GM19372 (cell line): ENCODE results near the gene GAGE10.
"Not testable (repeated sequence)": the region's sequence is repeated elsewhere in the genome, so short reads cannot be mapped to it uniquely, and the experiment has no call there.

ENCODE experiments used
- ATAC-seq: cut with Tn5 transposase; IDR thresholded peaks from one replicate; pipeline ENCODE4 v1.9.1; 2021; ENCODE audit warnings: mild to moderate bottlenecking, low read depth, moderate library complexity; ENCODE audit not compliant: unreplicated experiment

The GAGE10 gene

DNA sequence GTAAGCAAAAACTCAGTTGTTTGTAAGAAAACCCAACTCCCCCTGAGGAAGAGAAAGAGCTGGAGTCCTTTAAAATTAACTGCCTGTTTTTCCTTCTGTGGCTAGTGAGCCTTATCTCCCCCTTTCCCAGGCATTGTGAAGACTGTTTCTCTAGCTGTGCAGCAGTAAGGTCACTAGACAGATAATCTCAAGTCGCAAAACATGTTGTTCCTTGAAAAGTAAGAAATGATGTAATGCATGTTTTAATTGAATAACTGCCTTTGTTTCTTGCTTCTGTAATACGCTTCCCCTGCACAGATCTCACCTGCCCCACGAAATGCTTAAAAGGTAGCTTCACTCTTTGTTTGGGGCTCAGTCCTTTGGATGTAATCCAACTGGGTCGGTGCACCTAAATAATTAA lies 12.6 kb downstream of the GAGE10 start:
- no peak for ATAC-seq

DNA sequence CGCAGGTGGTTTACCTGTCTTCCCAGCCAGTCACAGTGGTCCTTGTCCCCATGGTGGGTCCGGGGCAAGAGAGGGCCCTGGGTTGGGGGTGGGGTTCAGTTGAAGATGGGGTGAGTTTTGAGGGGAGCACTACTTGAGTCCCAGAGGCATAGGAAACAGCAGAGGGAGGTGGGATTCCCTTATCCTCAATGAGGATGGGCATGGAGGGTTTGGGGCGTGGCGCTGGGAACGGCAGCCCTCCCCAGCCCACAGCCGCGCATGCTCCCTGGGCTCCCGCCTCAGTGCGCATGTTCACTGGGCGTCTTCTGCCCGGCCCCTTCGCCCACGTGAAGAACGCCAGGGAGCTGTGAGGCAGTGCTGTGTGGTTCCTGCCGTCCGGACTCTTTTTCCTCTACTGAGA lies 18.3 kb downstream of the GAGE10 start, which contains the start of gene GAGE12J:
GAGE12J (plus strand) TSS at position 301 of the 400 bp plus-strand sequence. CDS start 1,157 bp downstream, outside the sequence.
- not testable (repeated sequence) for ATAC-seq

GRCh38 chrX:49322266-49322665 lies 18.8 kb downstream of the GAGE10 start:
- not testable (repeated sequence) for ATAC-seq

GRCh38 chrX:49323735-49324134 lies 20.3 kb downstream of the GAGE10 start:
- ATAC-seq: not testable (repeated sequence)

DNA sequence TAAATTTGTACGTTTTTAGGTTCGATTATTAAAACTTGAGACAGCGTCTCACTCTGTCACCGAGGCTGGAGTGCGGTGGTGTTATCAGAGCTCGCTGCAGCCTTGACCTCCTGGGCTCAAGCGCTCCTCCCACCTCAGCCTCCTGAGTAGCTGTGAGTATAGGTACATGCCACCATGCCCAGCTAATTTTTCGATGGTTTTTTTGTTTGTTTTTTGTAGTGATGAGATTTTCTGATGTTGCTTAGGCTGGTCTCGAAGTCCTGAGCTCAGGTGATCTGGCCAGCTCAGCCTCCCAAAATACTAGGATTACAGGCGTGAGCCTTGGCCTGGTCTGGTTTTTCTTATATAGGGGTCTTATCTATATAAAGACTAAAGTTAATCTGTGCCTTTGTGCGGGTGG lies 27.0 kb downstream of the GAGE10 start:
- not testable (repeated sequence) for ATAC-seq

GRCh38 chrX:49331282-49331681 lies 27.8 kb downstream of the GAGE10 start, which contains the start of gene GAGE13:
Gene GAGE13, plus strand, starts transcription at chrX:49331582. Its CDS starts 1,156 bp downstream, at chrX:49332738.
- not testable (repeated sequence) for ATAC-seq

DNA sequence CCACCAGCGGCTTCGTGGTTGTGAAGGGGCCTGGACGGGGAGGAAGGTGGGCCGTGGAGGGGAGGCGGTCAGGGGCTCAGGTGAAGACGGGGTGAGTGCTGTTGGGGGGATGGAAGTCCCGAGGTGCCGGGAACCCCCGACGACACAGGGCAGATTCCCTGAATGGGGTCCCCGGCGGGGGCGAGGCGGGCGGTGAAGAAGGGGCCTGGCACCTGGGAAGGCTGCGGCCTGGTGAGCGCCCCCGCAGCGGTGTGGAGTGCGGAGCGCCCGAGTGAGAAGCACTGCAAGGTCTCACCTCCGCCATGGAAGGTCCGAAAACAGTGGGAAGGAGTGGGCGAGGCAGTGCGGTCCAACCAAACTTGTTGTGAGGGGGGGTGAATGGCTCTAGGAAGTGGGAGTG lies 28.4 kb downstream of the GAGE10 start:
- not testable (repeated sequence) for ATAC-seq

DNA sequence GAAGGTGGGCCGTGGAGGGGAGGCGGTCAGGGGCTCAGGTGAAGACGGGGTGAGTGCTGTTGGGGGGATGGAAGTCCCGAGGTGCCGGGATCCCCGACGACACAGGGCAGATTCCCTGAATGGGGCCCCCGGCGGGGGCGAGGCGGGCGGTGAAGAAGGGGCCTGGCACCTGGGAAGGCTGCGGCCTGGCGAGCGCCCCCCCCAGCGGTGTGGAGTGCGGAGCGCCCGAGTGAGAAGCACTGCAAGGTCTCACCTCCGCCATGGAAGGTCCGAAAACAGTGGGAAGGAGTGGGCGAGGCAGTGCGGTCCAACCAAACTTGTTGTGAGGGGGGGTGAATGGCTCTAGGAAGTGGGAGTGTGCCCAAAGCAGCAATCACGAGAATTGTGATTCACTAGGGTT lies 38.0 kb downstream of the GAGE10 start:
- ATAC-seq: not testable (repeated sequence)

DNA sequence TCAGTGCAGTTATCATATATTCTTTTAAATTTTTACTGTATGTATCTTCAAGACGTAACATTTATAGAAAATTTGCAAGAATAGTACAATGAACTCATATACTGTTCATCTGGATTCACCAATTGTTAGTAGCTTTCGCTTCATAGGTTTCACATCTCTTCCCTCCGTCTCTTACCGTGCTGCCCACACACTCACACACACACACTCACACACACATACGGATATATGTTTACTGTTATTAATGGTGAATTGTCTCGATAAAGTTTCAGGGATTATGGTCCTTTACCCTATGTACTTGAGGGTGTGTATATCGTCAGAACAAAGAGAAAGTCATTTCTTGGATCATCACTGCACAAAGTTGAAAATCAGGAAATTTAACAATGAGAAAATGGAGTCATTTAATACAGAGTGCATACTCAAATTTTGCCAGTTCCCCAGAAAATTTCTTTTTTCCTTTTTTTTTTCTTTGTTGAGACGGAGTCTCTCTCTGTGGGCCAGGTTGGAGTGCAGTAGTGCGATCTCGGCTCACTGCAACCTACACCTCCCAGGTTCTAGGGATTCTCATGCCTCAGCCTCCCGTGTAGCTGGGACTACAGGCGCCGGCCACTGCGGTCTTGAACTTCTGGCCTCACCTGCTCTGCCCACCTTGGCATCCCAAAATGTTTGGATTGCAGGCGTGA lies 41.2 kb downstream of the GAGE10 start:
- ATAC-seq: not testable (repeated sequence)

GRCh38 chrX:49345402-49345801 lies 42.0 kb downstream of the GAGE10 start:
- ATAC-seq: not testable (repeated sequence)

DNA sequence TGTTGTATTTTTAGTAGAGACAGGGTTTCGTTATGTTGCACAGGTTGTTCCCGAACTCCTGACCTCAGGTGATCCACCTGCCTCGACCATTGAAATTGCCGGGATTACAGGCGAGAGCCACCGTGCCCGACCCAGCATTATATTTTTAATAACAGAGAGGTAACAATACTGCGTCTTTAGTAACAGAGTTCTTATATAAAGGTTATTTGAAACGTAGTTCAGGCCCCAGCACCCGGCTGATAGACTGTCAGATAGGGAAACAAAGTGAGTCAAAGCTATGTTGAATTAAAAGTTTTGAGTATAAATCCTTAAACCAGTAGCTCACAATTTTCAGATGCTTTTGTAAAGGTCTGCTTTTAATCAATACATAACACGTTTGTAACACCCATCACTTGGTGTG lies 42.7 kb downstream of the GAGE10 start:
- not testable (repeated sequence) for ATAC-seq
